ENCODE measurements around the gene C1D.
A peak's percentile ranks its signal among the peaks of the same experiment; 100 is the strongest.

Gene C1D

GRCh38 chr2:68060652-68061051 lies 2.2 kb downstream of the C1D start:
- no peak overlapping the region for H3K4me3 ChIP-seq
- H3K27ac ChIP-seq, result peak overlapping the region in 8 of 21 experiments; percentile 2 to 68 (median 44)

- Histone ChIP-seq H3K27ac (peak overlapping the region in 9 of 21 experiments; percentile 1 to 68 (median 40)), H3K4me3 (no peak overlapping the region)
Observed at GRCh38 chr2:68059784-68060525, 2.8 kb downstream of the C1D start.

- Histone ChIP-seq H3K27ac (no peak overlapping the region), H3K4me3 (no peak overlapping the region)
Observed at GRCh38 chr2:68057658-68058396, 5.0 kb downstream of the C1D start.

- no peak overlapping the region for H3K4me3 ChIP-seq
- no peak overlapping the region for H3K27ac ChIP-seq
Observed at GRCh38 chr2:68052717-68053422, 9.9 kb downstream of the C1D start.

- Histone ChIP-seq H3K27ac (no peak overlapping the region), H3K4me3 (no peak overlapping the region)
Observed at GRCh38 chr2:68050353-68050752, 12.5 kb downstream of the C1D start.

GRCh38 chr2:68046642-68047240 lies 16.1 kb downstream of the C1D start:
- no peak overlapping the region for H3K27ac ChIP-seq
- no peak overlapping the region for H3K4me3 ChIP-seq

GRCh38 chr2:68046224-68046623 lies 16.6 kb downstream of the C1D start:
- Histone ChIP-seq H3K4me3 (no peak overlapping the region), H3K27ac (no peak overlapping the region)

- H3K4me3 ChIP-seq, result no peak overlapping the region
- no peak overlapping the region for H3K27ac ChIP-seq
Observed at GRCh38 chr2:68045342-68045741, 17.5 kb downstream of the C1D start.

GRCh38 chr2:68044099-68044498 lies 18.7 kb downstream of the C1D start:
- Histone ChIP-seq H3K4me3 (no peak overlapping the region), H3K27ac (no peak overlapping the region)

- Histone ChIP-seq H3K27ac (no peak overlapping the region), H3K4me3 (no peak overlapping the region)
Observed at GRCh38 chr2:68043695-68044094, 19.1 kb downstream of the C1D start.

- Histone ChIP-seq H3K27ac (no peak overlapping the region), H3K4me3 (no peak overlapping the region)
Observed at GRCh38 chr2:68043032-68043431, 19.8 kb downstream of the C1D start.

- H3K27ac ChIP-seq, result no peak overlapping the region
- no peak overlapping the region for H3K4me3 ChIP-seq
Observed at GRCh38 chr2:68041704-68042245, 21.0 kb downstream of the C1D start.

GRCh38 chr2:68040078-68040477 lies 22.7 kb downstream of the C1D start:
- Histone ChIP-seq H3K4me3 (no peak overlapping the region), H3K27ac (no peak overlapping the region)

GRCh38 chr2:68039317-68039716 lies 23.5 kb downstream of the C1D start:
- Histone ChIP-seq H3K4me3 (no peak overlapping the region), H3K27ac (no peak overlapping the region)

- H3K4me3 ChIP-seq, result no peak overlapping the region
- H3K27ac ChIP-seq, result no peak overlapping the region
Observed at GRCh38 chr2:68032702-68033101, 30.1 kb downstream of the C1D start.

GRCh38 chr2:68031542-68032160 lies 31.2 kb downstream of the C1D start:
- Histone ChIP-seq H3K27ac (no peak overlapping the region), H3K4me3 (no peak overlapping the region)

- H3K4me3 ChIP-seq, result no peak overlapping the region
- H3K27ac ChIP-seq, result no peak overlapping the region
Observed at GRCh38 chr2:68031043-68031442, 31.8 kb downstream of the C1D start.

GRCh38 chr2:68030529-68030928 lies 32.3 kb downstream of the C1D start:
- no peak overlapping the region for H3K27ac ChIP-seq

GRCh38 chr2:68027959-68028358 lies 34.8 kb downstream of the C1D start:
- no peak overlapping the region for H3K27ac ChIP-seq
- no peak overlapping the region for H3K4me3 ChIP-seq

More at GRCh38 chr2:68030529-68030928, 32.3 kb downstream of the C1D start:
- H3K4me3 ChIP-seq, result no peak overlapping the region

GRCh38 chr2:68024450-68024849 lies 38.4 kb downstream of the C1D start:
- H3K27ac ChIP-seq, result no peak overlapping the region
- H3K4me3 ChIP-seq, result no peak overlapping the region
